Lung (tissue), 12 donors: ENCODE data around the gene ATOSA. TPM values are rescaled to one million over a fixed set of nuclear protein-coding genes. Genes with fewer than 3 reads are reported as not detected.
A peak's percentile ranks its signal among the peaks of the same experiment; 100 is the strongest.

Experiments
- ATAC-seq: fragments of 200-7000 bp; cut with Tn5 transposase; one replicate; pipeline ENCODE4 v1.9.1; 2020; ENCODE audit warnings: moderate number of reproducible peaks; ENCODE audit not compliant: insufficient read depth, low FRiP score
- DNase-seq, 3 donors: peaks; one replicate each; pipeline ENCODE4 v3.0.0-alpha.2; 2013 to 2017
- H3K27ac ChIP-seq, 2 donors: one replicate each; pipeline ENCODE4 v1.5.1; 2013; ENCODE audit warnings: mild to moderate bottlenecking in 2 of 2, moderate library complexity in 2 of 2, control low read depth in 1 of 2, inconsistent platforms in 1 of 2, low read depth in 1 of 2, low read length in 1 of 2
- H3K27me3 ChIP-seq, 3 donors: one replicate each; pipeline ENCODE4 v1.5.1; 2013; ENCODE audit warnings: low read length in 2 of 3; ENCODE audit not compliant: control insufficient read depth in 3 of 3, insufficient read depth in 3 of 3
- H3K36me3 ChIP-seq, 4 donors: one replicate each; pipeline ENCODE4 v1.5.1; 2013; ENCODE audit warnings: low read length in 4 of 4, mild to moderate bottlenecking in 1 of 4, moderate library complexity in 1 of 4; ENCODE audit not compliant: control insufficient read depth in 4 of 4, insufficient read depth in 4 of 4
- H3K4me1 ChIP-seq, 5 donors: one replicate each; pipeline ENCODE4 v1.5.1; 2013; ENCODE audit warnings: low read length in 5 of 5, mild to moderate bottlenecking in 2 of 5, moderate library complexity in 1 of 5; ENCODE audit not compliant: control insufficient read depth in 5 of 5, insufficient read depth in 5 of 5
- H3K4me3 ChIP-seq: one replicate; pipeline ENCODE4 v1.5.1; 2013; ENCODE audit warnings: mild to moderate bottlenecking, control low read depth, moderate library complexity
- H3K9ac ChIP-seq, 2 donors: one replicate each; pipeline ENCODE4 v1.5.1; 2013; ENCODE audit warnings: low read length in 2 of 2, control low read depth in 1 of 2; ENCODE audit not compliant: insufficient read depth in 1 of 2
- H3K9me3 ChIP-seq, 4 donors: one replicate each; pipeline ENCODE4 v1.5.1; 2013; ENCODE audit warnings: low read length in 3 of 4, mild to moderate bottlenecking in 1 of 4, moderate library complexity in 1 of 4; ENCODE audit not compliant: control insufficient read depth in 4 of 4, insufficient read depth in 3 of 4
- WGBS, 2 donors: extraction: QIAGEN DNeasy Blood & Tissue Kit; methylation state at CpG; one replicate each; pipeline ENCODE4 v1.1.7; 2013; 5-methylcytosine and 5-hydroxymethylcytosine counted together
- polyA plus RNA-seq, 2 donors: library from polyadenylated mRNA; stranded (reverse); fragments of 200-250 nt; gene quantifications; one replicate each; pipeline ENCODE4 v1.2.1, GENCODE V29; 2013
- total RNA-seq, 2 donors: library from RNA; depleted of rRNA in 1 of 2; stranded (reverse); fragments of >200 nt in 1 of 2; gene quantifications; one replicate each; pipeline ENCODE4 v1.2.1, GENCODE V29; 2014 to 2021
- TF ChIP-seq, protein P1 (sequence below): IDR thresholded peaks from 2 replicates; pipeline ENCODE4 v1.5.1; 2012; ENCODE audit warnings: mild to moderate bottlenecking; ENCODE audit errors: control extremely low read depth, extremely low read depth
- donor health status: control.
- donor health status: control.
- donor health status: Bipolar disorder and iron deficiency.
- donor health status: healthy.
- donor health status: DM: yes; HTN: yes; CAD: no.

ATOSA gene
- total and polyA plus RNA-seq, 4 donors: 12.1 to 114 (median 46.7) TPM

DNA sequence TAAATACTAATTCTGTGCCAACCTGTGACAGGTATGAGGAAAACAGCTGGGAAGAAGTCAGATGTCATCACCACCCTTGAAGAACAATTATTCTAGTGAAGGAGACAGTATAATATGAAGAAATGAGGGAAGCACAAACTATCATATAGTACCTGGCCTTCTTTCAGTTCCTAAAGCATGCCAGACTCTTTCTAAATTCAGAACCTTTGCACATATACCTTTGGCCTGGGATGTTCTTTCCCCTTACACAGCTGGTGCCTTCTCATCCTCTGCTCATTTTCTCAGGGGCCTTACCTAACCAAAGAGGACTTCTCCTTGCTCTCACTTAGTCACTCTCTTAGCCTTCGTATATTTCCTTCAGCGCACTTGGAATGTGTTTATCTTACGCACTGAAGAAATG, 19.0 kb downstream of the ATOSA start:
- no peak overlapping the region for H3K9ac ChIP-seq
- no peaks in the 10 kb centered on the region for H3K9me3 ChIP-seq
- ATAC-seq: no peak
- no peaks in the 10 kb centered on the region for H3K27me3 ChIP-seq
- no peak overlapping the region for H3K27ac ChIP-seq
- H3K4me1 ChIP-seq: peaks cover 0 to 6% (median 0%) of the 10 kb centered on the region in 5 donors
- DNase-seq: no peak
- TF ChIP-seq, protein P1, sequence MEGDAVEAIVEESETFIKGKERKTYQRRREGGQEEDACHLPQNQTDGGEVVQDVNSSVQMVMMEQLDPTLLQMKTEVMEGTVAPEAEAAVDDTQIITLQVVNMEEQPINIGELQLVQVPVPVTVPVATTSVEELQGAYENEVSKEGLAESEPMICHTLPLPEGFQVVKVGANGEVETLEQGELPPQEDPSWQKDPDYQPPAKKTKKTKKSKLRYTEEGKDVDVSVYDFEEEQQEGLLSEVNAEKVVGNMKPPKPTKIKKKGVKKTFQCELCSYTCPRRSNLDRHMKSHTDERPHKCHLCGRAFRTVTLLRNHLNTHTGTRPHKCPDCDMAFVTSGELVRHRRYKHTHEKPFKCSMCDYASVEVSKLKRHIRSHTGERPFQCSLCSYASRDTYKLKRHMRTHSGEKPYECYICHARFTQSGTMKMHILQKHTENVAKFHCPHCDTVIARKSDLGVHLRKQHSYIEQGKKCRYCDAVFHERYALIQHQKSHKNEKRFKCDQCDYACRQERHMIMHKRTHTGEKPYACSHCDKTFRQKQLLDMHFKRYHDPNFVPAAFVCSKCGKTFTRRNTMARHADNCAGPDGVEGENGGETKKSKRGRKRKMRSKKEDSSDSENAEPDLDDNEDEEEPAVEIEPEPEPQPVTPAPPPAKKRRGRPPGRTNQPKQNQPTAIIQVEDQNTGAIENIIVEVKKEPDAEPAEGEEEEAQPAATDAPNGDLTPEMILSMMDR: no peak
- H3K4me3 ChIP-seq: no peak overlapping the region
- H3K36me3 ChIP-seq: peaks cover 11 to 26% (median 17%) of the 10 kb centered on the region in 4 donors
- 96 to 98% methylated on average over 3 of the region's 3 CpGs for WGBS, 2 donors

DNA sequence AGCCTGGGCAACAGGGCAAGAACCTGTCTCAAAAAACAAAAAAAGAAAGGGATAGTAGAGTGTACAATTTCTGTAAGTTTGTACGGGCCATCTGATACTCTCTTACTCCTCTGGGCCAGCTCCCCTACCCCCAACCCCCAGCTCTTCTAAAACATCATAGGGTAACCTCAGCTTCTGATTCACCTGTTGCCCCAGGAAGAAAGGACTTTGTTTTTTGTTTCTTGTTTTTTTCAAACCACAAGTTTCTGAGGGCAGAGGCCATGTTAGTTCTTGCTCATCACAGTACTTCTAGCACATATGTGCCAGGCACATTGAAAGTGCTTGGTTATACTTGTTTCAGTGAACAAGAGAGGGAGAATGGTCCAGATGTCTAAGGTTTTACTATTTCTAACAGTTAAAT, 20.2 kb downstream of the ATOSA start:
- H3K36me3 ChIP-seq: peaks cover 4 to 22% (median 10%) of the 10 kb centered on the region in 4 donors
- H3K27ac ChIP-seq: no peak overlapping the region
- WGBS, 2 donors: 87 to 95% methylated on average over 1 of the region's 1 CpG

DNA sequence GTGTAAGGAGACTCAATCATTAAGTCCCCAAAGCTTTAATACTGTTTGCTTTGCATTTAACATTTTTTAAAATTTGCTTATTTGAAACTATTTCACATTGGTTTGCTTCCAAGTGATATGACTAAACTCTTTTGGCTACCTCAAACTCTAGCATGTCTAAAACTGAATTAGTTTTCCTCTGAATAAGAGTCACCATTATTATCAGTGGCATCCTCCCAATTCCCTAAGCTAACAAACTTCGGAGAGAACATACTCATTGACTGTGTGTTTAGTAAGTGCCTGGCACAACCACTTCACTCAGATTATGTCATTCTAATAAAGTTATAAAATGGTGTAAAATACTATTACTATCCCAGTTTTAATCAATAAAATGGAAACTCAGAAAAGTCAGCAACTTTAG, 21.9 kb downstream of the ATOSA start:
- H3K27ac ChIP-seq: peak overlapping the region in 1 of 2 donors; percentile 33
- no peaks in the 10 kb centered on the region for H3K27me3 ChIP-seq
- H3K4me3 ChIP-seq: no peak overlapping the region
- TF ChIP-seq, protein P1: no peak
- H3K36me3 ChIP-seq: peaks cover 4 to 24% (median 5%) of the 10 kb centered on the region in 4 donors
- ATAC-seq: no peak
- H3K9me3 ChIP-seq: no peaks in the 10 kb centered on the region
- no peak overlapping the region for H3K9ac ChIP-seq
- H3K4me1 ChIP-seq: peaks cover 0 to 17% (median 8%) of the 10 kb centered on the region in 5 donors
- no peak for DNase-seq
- whole genome bisulfite sequencing, 2 donors: 48 to 74% methylated on average over 1 of the region's 1 CpG

More for the DNA sequence above, 20.2 kb downstream of the ATOSA start:
- Histone ChIP-seq H3K9me3 (no peaks in the 10 kb centered on the region), H3K4me1 (peaks cover 0 to 6% (median 0%) of the 10 kb centered on the region in 5 donors), H3K9ac (no peak overlapping the region), H3K4me3 (no peak overlapping the region), H3K27me3 (no peaks in the 10 kb centered on the region)
- no peak for DNase-seq
- TF ChIP-seq, protein P1: no peak
- ATAC-seq: no peak

DNA sequence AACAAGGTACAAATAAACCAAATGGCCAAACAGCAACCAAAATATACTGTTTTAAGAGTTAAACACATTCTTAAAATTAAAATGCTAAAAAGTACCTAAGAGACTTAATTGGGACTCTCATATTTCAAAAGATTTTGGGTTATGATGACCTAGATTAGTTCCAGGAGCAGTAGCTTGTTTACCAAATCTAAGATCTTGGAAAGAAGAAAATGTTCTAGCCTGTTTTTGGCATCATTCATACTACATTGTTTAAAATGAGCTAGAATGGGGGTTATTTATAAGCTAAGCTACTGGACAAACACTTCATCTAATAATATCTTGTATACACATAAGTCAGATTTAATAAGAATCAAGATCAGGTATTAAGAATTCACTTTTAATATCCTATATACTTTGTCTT, 22.8 kb downstream of the ATOSA start:
- ATAC-seq: no peak
- Histone ChIP-seq H3K27ac (no peak overlapping the region), H3K9ac (no peak overlapping the region), H3K36me3 (peaks cover under 1 to 16% (median 3%) of the 10 kb centered on the region in 4 donors), H3K27me3 (no peaks in the 10 kb centered on the region), H3K4me3 (no peak overlapping the region), H3K9me3 (no peaks in the 10 kb centered on the region), H3K4me1 (peaks cover 0 to 17% (median 10%) of the 10 kb centered on the region in 5 donors)
- no peak for DNase-seq
- TF ChIP-seq, protein P1: no peak
